GM23338 (cell line): ENCODE results near the gene MAST4. TPM values are rescaled to one million over a fixed set of nuclear protein-coding genes. Genes with fewer than 3 reads are reported as not detected.

Experiments
- ATAC-seq: fragments of 200-7000 bp; cut with Tn5 transposase; 3 replicates; pipeline ENCODE4 v1.9.1; 2020
- DNase-seq: peaks from one replicate; pipeline ENCODE4 v3.0.0-alpha.2; 2015; ENCODE audit warnings: low spot score
- H2AFZ ChIP-seq: fragments of 200-600 bp; sonication (generic); 2 replicates; pipeline ENCODE4 v1.8.0; 2016; ENCODE audit warnings: antibody characterized with exemption, mild to moderate bottlenecking, moderate library complexity
- H3F3A ChIP-seq: fragments of 200-600 bp; sonication (generic); replicated peaks from 2 replicates; pipeline ENCODE4 v1.8.0; 2017; ENCODE audit warnings: antibody characterized with exemption, mixed run types, low read depth
- H3K27ac ChIP-seq: fragments of 200-600 bp; sonication (generic); 2 replicates; pipeline ENCODE4 v1.6.1; 2016; ENCODE audit warnings: low read depth
- H3K27me3 ChIP-seq: fragments of 200-600 bp; sonication (generic); 2 replicates; pipeline ENCODE4 v1.8.0; 2016; ENCODE audit warnings: mild to moderate bottlenecking, mixed run types, moderate library complexity; ENCODE audit not compliant: insufficient read depth
- H3K36me3 ChIP-seq: fragments of 200-600 bp; sonication (generic); 2 replicates; pipeline ENCODE4 v1.8.0; 2016; ENCODE audit warnings: mild to moderate bottlenecking; ENCODE audit not compliant: insufficient read depth
- H3K4me1 ChIP-seq: fragments of 200-600 bp; sonication (generic); 2 replicates; pipeline ENCODE4 v1.8.0; 2016; ENCODE audit warnings: mild to moderate bottlenecking, moderate library complexity; ENCODE audit not compliant: insufficient read depth
- H3K4me2 ChIP-seq: fragments of 200-600 bp; sonication (generic); 2 replicates; pipeline ENCODE4 v1.7.1; 2017; ENCODE audit warnings: mixed run types
- H3K4me3 ChIP-seq: fragments of 200-600 bp; sonication (generic); 2 replicates; pipeline ENCODE4 v1.6.1; 2016; ENCODE audit warnings: mixed run types
- H3K79me2 ChIP-seq: fragments of 200-600 bp; sonication (generic); replicated peaks from 2 replicates; pipeline ENCODE4 v1.8.0; 2017; ENCODE audit warnings: mild to moderate bottlenecking; ENCODE audit not compliant: insufficient read depth
- H3K9me2 ChIP-seq: fragments of 200-600 bp; sonication (generic); 2 replicates; pipeline ENCODE4 v1.8.0; 2017; ENCODE audit not compliant: insufficient read depth
- H4K20me1 ChIP-seq: fragments of 200-600 bp; sonication (generic); replicated peaks from 2 replicates; pipeline ENCODE4 v1.8.0; 2017; ENCODE audit warnings: mild to moderate bottlenecking; ENCODE audit not compliant: insufficient read depth
- H3K27ac Mint-ChIP-seq: 2 replicates; pipeline ENCODE4 v1.8.0; 2020; ENCODE audit warnings: inconsistent platforms, mild to moderate bottlenecking, moderate library complexity, mixed read lengths
- H3K27me3 Mint-ChIP-seq: 3 replicates; pipeline ENCODE4 v1.8.0; 2022; ENCODE audit warnings: low read depth, mild to moderate bottlenecking, moderate library complexity, mixed read lengths, inconsistent platforms; ENCODE audit not compliant: insufficient read depth, poor library complexity
- H3K36me3 Mint-ChIP-seq: 3 replicates; pipeline ENCODE4 v1.8.0; 2021; ENCODE audit warnings: low read depth, mild to moderate bottlenecking, inconsistent platforms, moderate library complexity, mixed read lengths
- H3K4me1 Mint-ChIP-seq: 3 replicates; pipeline ENCODE4 v1.8.0; 2020; ENCODE audit warnings: mild to moderate bottlenecking, inconsistent platforms, mixed read lengths
- H3K4me3 Mint-ChIP-seq: 3 replicates; pipeline ENCODE4 v1.8.0; 2021; ENCODE audit warnings: moderate library complexity, mild to moderate bottlenecking, inconsistent platforms, mixed read lengths
- H3K9me3 Mint-ChIP-seq: 3 replicates; pipeline ENCODE4 v1.8.0; 2020; ENCODE audit warnings: moderate library complexity, mild to moderate bottlenecking, inconsistent platforms, mixed read lengths
- CREB1 ChIP-seq: fragments of 250-450 bp; sonication (Bioruptor Pico); IDR thresholded peaks from 2 replicates; pipeline ENCODE4 v1.5.0; 2020; ENCODE audit warnings: low read depth, mild to moderate bottlenecking, moderate library complexity
- CTCF ChIP-seq, 2 experiments: fragments of 200-600 bp in 1 of 2; sonication (generic) in 1 of 2; conservative IDR thresholded peaks; 2 replicates each; pipeline versions ENCODE4 v1.5.1 to v1.6.1; 2016 to 2017; ENCODE audit warnings: antibody characterized with exemption in 2 of 2, low read depth in 2 of 2, mild to moderate bottlenecking in 2 of 2, moderate library complexity in 1 of 2
- ETS1 ChIP-seq: IDR thresholded peaks from 2 replicates; pipeline ENCODE4 v1.6.1; 2016; ENCODE audit warnings: antibody characterized with exemption
- EZH2 ChIP-seq: fragments of 200-600 bp; sonication (generic); IDR thresholded peaks from one replicate; pipeline ENCODE4 v1.8.0; 2017; ENCODE audit warnings: antibody characterized with exemption, mild to moderate bottlenecking, low read depth; ENCODE audit not compliant: unreplicated experiment
- EZH2phosphoT487 ChIP-seq: fragments of 200-600 bp; sonication (generic); IDR thresholded peaks from one replicate; pipeline ENCODE4 v1.8.1; 2018; ENCODE audit warnings: antibody characterized with exemption; ENCODE audit not compliant: unreplicated experiment
- JUNB ChIP-seq: IDR thresholded peaks from one replicate; pipeline ENCODE4 v1.6.1; 2016; ENCODE audit warnings: antibody characterized with exemption; ENCODE audit not compliant: unreplicated experiment
- NANOG ChIP-seq: IDR thresholded peaks from 2 replicates; pipeline ENCODE4 v1.6.1; 2016; ENCODE audit warnings: antibody characterized with exemption, borderline replicate concordance
- POLR2AphosphoS5 ChIP-seq: IDR thresholded peaks from 2 replicates; pipeline ENCODE4 v1.6.1; 2016; ENCODE audit warnings: antibody characterized with exemption, low read depth
- REST ChIP-seq: IDR thresholded peaks from one replicate; pipeline ENCODE4 v1.6.1; 2018; ENCODE audit warnings: antibody characterized with exemption; ENCODE audit not compliant: unreplicated experiment
- STAT1 ChIP-seq: IDR thresholded peaks from one replicate; pipeline ENCODE4 v1.6.1; 2016; ENCODE audit warnings: antibody characterized with exemption; ENCODE audit not compliant: unreplicated experiment
- ZNF114 ChIP-seq: fragments of 250-450 bp; sonication (Bioruptor Pico); IDR thresholded peaks from 2 replicates; pipeline ENCODE4 v1.5.0; 2020; ENCODE audit warnings: mild to moderate bottlenecking, moderate library complexity
- ZNF331 ChIP-seq: fragments of 250-450 bp; sonication (Bioruptor Pico); IDR thresholded peaks from 2 replicates; pipeline ENCODE4 v1.5.0; 2020; ENCODE audit warnings: low read depth, mild to moderate bottlenecking, moderate library complexity
- ZNF462 ChIP-seq: fragments of 250-450 bp; sonication (Bioruptor Pico); IDR thresholded peaks from 2 replicates; pipeline ENCODE4 v1.5.0; 2020; ENCODE audit warnings: mild to moderate bottlenecking, moderate library complexity
- polyA plus RNA-seq: library from polyadenylated mRNA; unstranded; fragments of >200 nt; fragmentation: Nextera tagmentation; extraction: Ambion mirVana; gene quantifications from 2 replicates; pipeline ENCODE4 v1.2.1, GENCODE V29; 2016
- total RNA-seq: library from RNA; depleted of rRNA; stranded (reverse); fragments of >200 nt; shearing (Covaris generic); gene quantifications from 2 replicates; pipeline ENCODE4 v1.2.3, GENCODE V29; 2014

The MAST4 gene
- total and polyA plus RNA-seq, 2 experiments from 2014 or later: 3.6 to 8.5 TPM

- Histone ChIP-seq H3K9me2 (no peaks in the 10 kb centered on the region; the same call in 1 of the 2 replicates), H3K79me2 (no peaks in the 10 kb centered on the region), H3K27me3 (no peaks in the 10 kb centered on the region), H3K4me2 (no peak overlapping the region), H3K36me3 (no peaks in the 10 kb centered on the region; the same call in 1 of the 2 replicates), H3F3A (no peaks in the 10 kb centered on the region), H3K4me3 (no peak overlapping the region), H4K20me1 (no peaks in the 10 kb centered on the region), H2AFZ (no peak overlapping the region), H3K4me1 (no peaks in the 10 kb centered on the region), H3K27ac (no peak overlapping the region)
- DNase-seq (no peak), ATAC-seq (no peak)
- Mint-ChIP-seq H3K9me3 (peaks cover 7% of the 10 kb centered on the region; the same call in 2 of the 3 replicates), H3K36me3 (no peaks in the 10 kb centered on the region; the same call in 2 of the 3 replicates), H3K27me3 (no peaks in the 10 kb centered on the region), H3K27ac (no peak overlapping the region), H3K4me3 (no peak overlapping the region), H3K4me1 (no peaks in the 10 kb centered on the region)
- TF ChIP-seq ZNF331 (CRISPR knock-in tag): no peak
- no peak for TF ChIP-seq ZNF114 (CRISPR knock-in tag)
- no peak for TF ChIP-seq POLR2AphosphoS5
- no peak for TF ChIP-seq ETS1
- no peak for TF ChIP-seq CTCF (conservative IDR thresholded peaks at IDR 0.05; ENCODE audit: low read depth in 2 of 2)
- no peak for TF ChIP-seq CREB1 (CRISPR knock-in tag)
- no peak for TF ChIP-seq NANOG
- TF ChIP-seq REST: no peak
- no peak for TF ChIP-seq STAT1
- no peak for TF ChIP-seq EZH2
- no peak for TF ChIP-seq ZNF462 (CRISPR knock-in tag)
- TF ChIP-seq JUNB: no peak
- TF ChIP-seq EZH2phosphoT487: no peak
Observed at GRCh38 chr5:67199859-67200258, 603.7 kb downstream of the MAST4 start.
